IPS DF 6.9 (cell line): ENCODE results near the gene PIGZ.

ENCODE experiments used
- DNase-seq: peaks from one replicate; pipeline ENCODE4 v3.0.0-alpha.2; 2013; ENCODE audit warnings: low read depth, low spot score
- H3K27ac ChIP-seq: one replicate; pipeline ENCODE4 v1.5.1; 2013; ENCODE audit warnings: low read length, control low read depth
- H3K27me3 ChIP-seq: 2 replicates; pipeline ENCODE4 v1.6.1; 2013; ENCODE audit warnings: mild to moderate bottlenecking, low read length; ENCODE audit not compliant: control insufficient read depth, insufficient read depth
- H3K36me3 ChIP-seq: 2 replicates; pipeline ENCODE4 v1.6.1; 2013; ENCODE audit warnings: low read length; ENCODE audit not compliant: control insufficient read depth, insufficient read depth
- H3K4me1 ChIP-seq: 2 replicates; pipeline ENCODE4 v1.6.1; 2013; ENCODE audit warnings: low read length; ENCODE audit not compliant: control insufficient read depth, insufficient read depth
- H3K4me3 ChIP-seq: 2 replicates; pipeline ENCODE4 v1.5.1; 2013; ENCODE audit warnings: mild to moderate bottlenecking, low read length
- H3K9me3 ChIP-seq: 2 replicates; pipeline ENCODE4 v1.6.1; 2013; ENCODE audit warnings: low read length, inconsistent platforms; ENCODE audit not compliant: control insufficient read depth, insufficient read depth
- WGBS: extraction: QIAGEN DNeasy Blood & Tissue Kit; methylation state at CpG from one replicate; pipeline ENCODE4 v1.1.7; 2013; ENCODE audit warnings: mixed read lengths, missing lambda C conversion rate; ENCODE audit not compliant: insufficient read length, insufficient coverage; 5-methylcytosine and 5-hydroxymethylcytosine counted together

Gene PIGZ

GRCh38 chr3:197001106-197001971 is 32.7 kb upstream of the PIGZ start:
- no CpG with 5 or more reads among the region's 20 CpGs for WGBS
- H3K36me3 ChIP-seq: no peaks in the 10 kb centered on the region

GRCh38 chr3:197000211-197000610 is 31.6 kb upstream of the PIGZ start:
- WGBS: no CpG with 5 or more reads among the region's 5 CpGs
- H3K27ac ChIP-seq: no peak overlapping the region
- H3K4me3 ChIP-seq: no peak overlapping the region
- H3K36me3 ChIP-seq: no peaks in the 10 kb centered on the region
- DNase-seq: no peak
- H3K27me3 ChIP-seq: peaks cover 6% of the 10 kb centered on the region
- no peaks in the 10 kb centered on the region for H3K9me3 ChIP-seq
- 0 out of 2 replicates have a peak, but pooled peaks cover 2% of the 10 kb centered on the region for H3K4me1 ChIP-seq

More at GRCh38 chr3:197001106-197001971, 32.7 kb upstream of the PIGZ start:
- Histone ChIP-seq H3K4me1 (0 out of 2 replicates have a peak, but pooled peaks cover 2% of the 10 kb centered on the region), H3K27me3 (peaks cover 6% of the 10 kb centered on the region), H3K4me3 (no peak overlapping the region), H3K9me3 (no peaks in the 10 kb centered on the region), H3K27ac (no peak overlapping the region)
- no peak for DNase-seq

- H3K36me3 ChIP-seq: no peaks in the 10 kb centered on the region
- H3K27ac ChIP-seq: no peak overlapping the region
- no CpG with 5 or more reads among the region's 21 CpGs for WGBS
- H3K4me3 ChIP-seq: no peak overlapping the region
- no peak for DNase-seq
- peaks cover 3% of the 10 kb centered on the region for H3K27me3 ChIP-seq
- H3K4me1 ChIP-seq: 0 out of 2 replicates have a peak, but pooled peaks cover 2% of the 10 kb centered on the region
- no peaks in the 10 kb centered on the region for H3K9me3 ChIP-seq
Observed at GRCh38 chr3:196998966-196999760, 30.5 kb upstream of the PIGZ start.

GRCh38 chr3:196997311-196997710 is 28.7 kb upstream of the PIGZ start:
- H3K9me3 ChIP-seq: no peaks in the 10 kb centered on the region
- no peak overlapping the region for H3K4me3 ChIP-seq
- no peak overlapping the region for H3K27ac ChIP-seq
- no peak for DNase-seq
- H3K36me3 ChIP-seq: no peaks in the 10 kb centered on the region
- WGBS: no CpG with 5 or more reads among the region's 15 CpGs
- H3K27me3 ChIP-seq: no peaks in the 10 kb centered on the region
- peaks cover 1% of the 10 kb centered on the region; the same call in 1 of the 2 replicates for H3K4me1 ChIP-seq

GRCh38 chr3:196996454-196997265 is 28.0 kb upstream of the PIGZ start:
- no CpG with 5 or more reads among the region's 17 CpGs for WGBS
- H3K27me3 ChIP-seq: no peaks in the 10 kb centered on the region
- H3K4me1 ChIP-seq: peaks cover 1% of the 10 kb centered on the region; the same call in 1 of the 2 replicates
- no peaks in the 10 kb centered on the region for H3K9me3 ChIP-seq
- H3K27ac ChIP-seq: no peak overlapping the region
- H3K36me3 ChIP-seq: no peaks in the 10 kb centered on the region
- H3K4me3 ChIP-seq: no peak overlapping the region
- no peak for DNase-seq

GRCh38 chr3:196995646-196996355 is 27.2 kb upstream of the PIGZ start:
- no peak for DNase-seq
- no peaks in the 10 kb centered on the region for H3K36me3 ChIP-seq
- no peak overlapping the region for H3K4me3 ChIP-seq
- H3K27me3 ChIP-seq: no peaks in the 10 kb centered on the region
- peaks cover 1% of the 10 kb centered on the region; the same call in 1 of the 2 replicates for H3K4me1 ChIP-seq
- no peaks in the 10 kb centered on the region for H3K9me3 ChIP-seq
- no CpG with 5 or more reads among the region's 14 CpGs for WGBS
- H3K27ac ChIP-seq: no peak overlapping the region

- WGBS: no CpG with 5 or more reads among the region's 19 CpGs
- Histone ChIP-seq H3K27ac (no peak overlapping the region), H3K36me3 (no peaks in the 10 kb centered on the region), H3K4me1 (peaks cover 1% of the 10 kb centered on the region; the same call in 1 of the 2 replicates), H3K4me3 (no peak overlapping the region), H3K27me3 (no peaks in the 10 kb centered on the region), H3K9me3 (no peaks in the 10 kb centered on the region)
- no peak for DNase-seq
Observed at GRCh38 chr3:196995027-196995426, 26.4 kb upstream of the PIGZ start.

GRCh38 chr3:196994056-196994455 is 25.4 kb upstream of the PIGZ start:
- Histone ChIP-seq H3K27me3 (no peaks in the 10 kb centered on the region), H3K27ac (no peak overlapping the region), H3K9me3 (no peaks in the 10 kb centered on the region), H3K36me3 (no peaks in the 10 kb centered on the region), H3K4me3 (no peak overlapping the region), H3K4me1 (peaks cover 1% of the 10 kb centered on the region; the same call in 1 of the 2 replicates)
- no peak for DNase-seq
- no CpG with 5 or more reads among the region's 16 CpGs for WGBS

- Histone ChIP-seq H3K4me1 (peaks cover 1% of the 10 kb centered on the region; the same call in 1 of the 2 replicates), H3K27me3 (no peaks in the 10 kb centered on the region), H3K36me3 (no peaks in the 10 kb centered on the region), H3K9me3 (no peaks in the 10 kb centered on the region), H3K4me3 (no peak overlapping the region), H3K27ac (no peak overlapping the region)
- WGBS: no CpG with 5 or more reads among the region's 17 CpGs
- no peak for DNase-seq
Observed at GRCh38 chr3:196992461-196993065, 23.9 kb upstream of the PIGZ start.
